ENCODE measurements around the gene KIF26A.

The KIF26A gene

GRCh38 chr14:104161602-104162367, 23.4 kb downstream of the KIF26A start:
- peak; percentile 77 for DNase-seq

GRCh38 chr14:104162495-104162894, 24.1 kb downstream of the KIF26A start:
- no peak for DNase-seq

- DNase-seq: no peak
Measured at GRCh38 chr14:104163541-104163940, 25.2 kb downstream of the KIF26A start.

- no peak for DNase-seq
Measured at GRCh38 chr14:104164041-104164440, 25.7 kb downstream of the KIF26A start.

- no peak for DNase-seq
Measured at GRCh38 chr14:104164512-104164911, 26.1 kb downstream of the KIF26A start.

- no peak for DNase-seq
Measured at GRCh38 chr14:104166698-104167097, 28.3 kb downstream of the KIF26A start.

GRCh38 chr14:104168603-104169002, 30.2 kb downstream of the KIF26A start:
- DNase-seq: no peak

GRCh38 chr14:104169005-104169698, 30.8 kb downstream of the KIF26A start:
- DNase-seq: no peak

GRCh38 chr14:104169699-104170479, 31.5 kb downstream of the KIF26A start:
- no peak for DNase-seq

- DNase-seq: no peak
Measured at GRCh38 chr14:104171029-104171697, 32.8 kb downstream of the KIF26A start.

GRCh38 chr14:104171895-104172294, 33.5 kb downstream of the KIF26A start:
- no peak for DNase-seq

- DNase-seq: no peak
Measured at GRCh38 chr14:104172349-104172748, 34.0 kb downstream of the KIF26A start.

- no peak for DNase-seq
Measured at GRCh38 chr14:104172880-104173279, 34.5 kb downstream of the KIF26A start.

GRCh38 chr14:104174051-104174450, 35.7 kb downstream of the KIF26A start:
- no peak for DNase-seq

GRCh38 chr14:104175041-104175440, 36.7 kb downstream of the KIF26A start:
- DNase-seq: no peak

GRCh38 chr14:104175811-104176210, 37.4 kb downstream of the KIF26A start:
- DNase-seq: no peak

GRCh38 chr14:104176611-104177010, 38.2 kb downstream of the KIF26A start:
- no peak for DNase-seq

- no peak for DNase-seq
Measured at GRCh38 chr14:104177411-104177810, 39.0 kb downstream of the KIF26A start.

GRCh38 chr14:104178279-104178678, 39.9 kb downstream of the KIF26A start:
- no peak for DNase-seq

- no peak for DNase-seq
Measured at GRCh38 chr14:104179126-104179525, 40.7 kb downstream of the KIF26A start.

GRCh38 chr14:104179564-104180129, 41.3 kb downstream of the KIF26A start:
- DNase-seq: no peak

GRCh38 chr14:104180561-104181165, 42.3 kb downstream of the KIF26A start:
- DNase-seq: no peak
